AG04449 (cell line): ENCODE data around the gene ERC2.

ENCODE experiments used
- CTCF ChIA-PET: fragments of 350-600 bp; formaldehyde crosslinking; extraction: SDS; loops from one replicate; lab custom pipeline; 2021; ENCODE audit warnings: antibody characterized with exemption; lab: Yijun Ruan, JAX
- POLR2A ChIA-PET: fragments of 400-600, 350-600 bp; formaldehyde crosslinking; extraction: SDS; loops from one replicate; lab custom pipeline; 2020; ENCODE audit warnings: antibody characterized with exemption, inconsistent platforms; lab: Yijun Ruan, JAX
- DNase-seq: peaks from one replicate; pipeline ENCODE4 v3.0.0-alpha.2; 2010; ENCODE audit warnings: low read depth, low spot score
- H3K4me3 ChIP-seq: 2 replicates; pipeline ENCODE4 v1.5.1; 2011; ENCODE audit warnings: low read depth, mild to moderate bottlenecking, control low read depth, low read length
- CTCF ChIP-seq: IDR thresholded peaks from one replicate; pipeline ENCODE4 v1.5.1; 2011; ENCODE audit warnings: mild to moderate bottlenecking, moderate library complexity, low read length, control low read depth, inconsistent platforms; ENCODE audit not compliant: insufficient read depth; ENCODE audit errors: missing control alignments

The ERC2 gene

GRCh38 chr3:55570271-55570711 is 898.0 kb downstream of the ERC2 start:
- no peak for TF ChIP-seq CTCF
- no peak for DNase-seq
- ChIA-PET POLR2A (no interaction called here), CTCF (no interaction called here)
- no peak overlapping the region for H3K4me3 ChIP-seq

DNA sequence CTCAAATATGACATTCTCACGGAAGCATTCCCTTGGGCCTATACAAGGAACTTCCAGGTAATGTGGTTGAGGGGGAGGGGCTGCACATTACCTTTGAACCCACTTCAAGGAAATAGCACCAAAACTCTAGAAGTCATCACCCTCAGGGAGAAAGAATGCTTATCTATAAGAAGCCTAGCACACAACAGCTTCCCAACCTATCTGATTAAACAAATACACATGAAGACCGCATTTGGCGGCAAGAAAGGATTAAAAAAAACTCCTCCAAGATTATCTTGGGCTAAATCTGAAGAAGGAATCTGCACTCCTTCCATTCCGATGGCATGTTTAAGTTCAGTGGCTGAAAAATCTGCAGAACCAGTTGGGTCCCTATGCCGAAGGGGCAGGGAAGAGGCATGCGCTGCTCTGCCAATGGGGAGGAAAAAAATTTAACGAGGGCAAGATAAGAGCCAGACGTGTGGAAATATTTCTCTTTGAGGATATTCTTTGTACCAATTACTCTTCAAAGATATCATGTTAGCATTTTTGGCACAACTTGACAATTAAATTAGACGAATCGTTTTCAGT is 899.2 kb downstream of the ERC2 start:
- no peak for DNase-seq
- ChIA-PET CTCF (no interaction called here), POLR2A (no interaction called here)
- no peak overlapping the region for H3K4me3 ChIP-seq
- no peak for TF ChIP-seq CTCF

- CTCF ChIA-PET, result no interaction called here
- TF ChIP-seq CTCF, result no peak
- no peak overlapping the region for H3K4me3 ChIP-seq
- POLR2A ChIA-PET, result no interaction called here
- no peak for DNase-seq
Measured at GRCh38 chr3:55567615-55568014, 900.7 kb downstream of the ERC2 start.

DNA sequence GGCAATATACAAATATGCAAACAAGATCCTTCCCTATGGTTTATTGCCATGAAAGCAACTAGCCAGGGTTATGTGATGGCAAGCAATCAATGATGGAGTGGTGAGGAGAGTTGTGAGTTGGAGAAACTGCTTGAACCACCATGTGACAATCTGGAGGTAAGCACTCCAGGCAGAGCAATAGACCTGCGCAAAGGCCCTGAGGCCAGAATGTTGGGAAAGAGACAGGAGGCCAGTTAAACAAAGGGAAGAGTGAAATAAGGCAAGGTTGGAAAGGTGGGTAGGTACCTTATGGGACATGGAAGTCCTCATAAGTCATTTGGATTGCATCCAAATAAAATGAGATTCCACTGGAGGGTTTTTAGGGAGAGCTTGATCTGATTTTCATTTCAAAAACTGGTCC is 901.1 kb downstream of the ERC2 start:
- POLR2A ChIA-PET, result no interaction called here
- no peak for DNase-seq
- no peak for TF ChIP-seq CTCF
- CTCF ChIA-PET, result interaction anchor here (1.2 kb wide), 1 partner anchor 11 kb away, joined by 3 read pairs; no protein-coding TSS in a partner anchor
- no peak overlapping the region for H3K4me3 ChIP-seq

DNA sequence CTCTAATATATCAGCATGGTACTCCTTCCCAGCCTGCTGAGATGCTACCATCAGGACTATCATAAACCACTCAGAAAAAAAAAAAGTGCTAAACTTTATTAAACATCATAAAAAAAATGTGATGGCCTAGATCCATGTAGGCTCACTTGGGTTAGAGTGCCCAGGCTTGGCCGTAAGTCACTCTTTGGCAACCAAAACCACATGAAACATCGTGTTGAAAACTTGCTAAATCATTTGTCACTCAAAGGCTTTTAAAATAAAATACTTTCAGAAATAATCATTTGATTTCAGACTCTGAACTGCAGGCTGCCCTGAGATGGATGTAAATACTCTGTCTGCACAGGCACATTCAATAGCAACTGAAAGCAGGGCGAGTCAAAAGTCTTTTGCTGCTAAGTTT is 902.7 kb downstream of the ERC2 start:
- CTCF ChIA-PET, result no interaction called here
- no peak overlapping the region for H3K4me3 ChIP-seq
- DNase-seq, result no peak
- TF ChIP-seq CTCF, result no peak
- POLR2A ChIA-PET, result no interaction called here

- ChIA-PET CTCF (no interaction called here), POLR2A (no interaction called here)
- H3K4me3 ChIP-seq, result no peak overlapping the region
- no peak for TF ChIP-seq CTCF
- no peak for DNase-seq
Measured at GRCh38 chr3:55564726-55565125, 903.5 kb downstream of the ERC2 start.
